WERI-Rb-1 (cell line): Measurements from ENCODE around the gene GRIK4.

ENCODE experiments used
- DNase-seq: peaks from one replicate; pipeline ENCODE4 v3.0.0-alpha.2; 2020
- H3K27ac ChIP-seq: fragments of 250-450 bp; sonication (Bioruptor Pico); 2 replicates; pipeline ENCODE4 v1.5.1; 2020; ENCODE audit warnings: mild to moderate bottlenecking, moderate library complexity
- H3K27me3 ChIP-seq: fragments of 250-450 bp; sonication (Bioruptor Pico); 2 replicates; pipeline ENCODE4 v1.5.1; 2021; ENCODE audit warnings: mild to moderate bottlenecking, low read depth, moderate library complexity; ENCODE audit not compliant: insufficient read depth, severe bottlenecking
- H3K36me3 ChIP-seq: fragments of 250-450 bp; sonication (Bioruptor Pico); 2 replicates; pipeline ENCODE4 v1.5.1; 2020; ENCODE audit warnings: mild to moderate bottlenecking, moderate library complexity
- H3K4me3 ChIP-seq: 2 replicates; pipeline ENCODE4 v1.5.1; 2011; ENCODE audit warnings: low read depth, mild to moderate bottlenecking, control low read depth, low read length
- H3K9me3 ChIP-seq: fragments of 250-450 bp; sonication (Bioruptor Pico); 2 replicates; pipeline ENCODE4 v1.5.1; 2021; ENCODE audit warnings: mild to moderate bottlenecking, moderate library complexity; ENCODE audit not compliant: severe bottlenecking
- CTCF ChIP-seq: IDR thresholded peaks from 2 replicates; pipeline ENCODE4 v1.5.1; 2011; ENCODE audit warnings: low read depth, mild to moderate bottlenecking, control low read depth, inconsistent platforms, low read length

GRIK4 gene

GRCh38 chr11:120867531-120867930, 356.0 kb downstream of the GRIK4 start:
- Histone ChIP-seq H3K27me3 (no peaks in the 10 kb centered on the region), H3K4me3 (no peak overlapping the region), H3K27ac (no peak overlapping the region), H3K9me3 (no peaks in the 10 kb centered on the region), H3K36me3 (no peaks in the 10 kb centered on the region; the same call in 1 of the 2 replicates)
- TF ChIP-seq CTCF, result no peak
- DNase-seq, result no peak

DNA sequence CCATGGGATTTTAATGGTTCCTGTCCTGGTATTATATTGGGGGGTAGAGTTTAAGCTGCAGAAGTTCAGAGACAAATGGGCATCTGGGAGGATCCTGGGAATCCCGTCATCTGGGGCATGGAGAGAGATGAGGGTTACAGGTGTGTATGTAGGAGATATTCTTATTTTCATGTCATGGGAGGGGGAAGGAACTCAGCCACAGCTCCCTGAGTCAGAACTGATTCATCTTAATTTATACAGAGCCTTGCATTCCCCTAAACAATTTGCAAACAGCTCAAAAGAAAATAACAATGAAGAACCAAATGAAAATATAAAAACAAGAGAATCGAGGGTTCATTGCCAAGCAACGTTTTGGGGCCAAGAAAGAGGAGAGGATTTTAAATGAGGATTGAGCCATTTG, 356.4 kb downstream of the GRIK4 start:
- no peak overlapping the region for H3K4me3 ChIP-seq
- no peaks in the 10 kb centered on the region for H3K27me3 ChIP-seq
- TF ChIP-seq CTCF, result no peak
- H3K9me3 ChIP-seq, result no peaks in the 10 kb centered on the region
- no peak for DNase-seq
- H3K36me3 ChIP-seq, result no peaks in the 10 kb centered on the region; the same call in 1 of the 2 replicates
- H3K27ac ChIP-seq, result no peak overlapping the region

GRCh38 chr11:120869097-120869496, 357.5 kb downstream of the GRIK4 start:
- DNase-seq, result no peak
- no peak overlapping the region for H3K27ac ChIP-seq
- no peaks in the 10 kb centered on the region for H3K36me3 ChIP-seq
- no peaks in the 10 kb centered on the region for H3K9me3 ChIP-seq
- no peak for TF ChIP-seq CTCF
- H3K4me3 ChIP-seq, result no peak overlapping the region
- H3K27me3 ChIP-seq, result no peaks in the 10 kb centered on the region

- DNase-seq, result no peak
- no peaks in the 10 kb centered on the region for H3K27me3 ChIP-seq
- no peaks in the 10 kb centered on the region for H3K36me3 ChIP-seq
- no peak overlapping the region for H3K27ac ChIP-seq
- no peak for TF ChIP-seq CTCF
- H3K4me3 ChIP-seq, result no peak overlapping the region
- no peaks in the 10 kb centered on the region for H3K9me3 ChIP-seq
These were observed 358.0 kb downstream of the GRIK4 start for GRCh38 chr11:120869516-120870011.

GRCh38 chr11:120871194-120871593, 359.6 kb downstream of the GRIK4 start:
- TF ChIP-seq CTCF, result no peak
- Histone ChIP-seq H3K27me3 (no peaks in the 10 kb centered on the region), H3K9me3 (no peaks in the 10 kb centered on the region), H3K36me3 (peaks cover 4% of the 10 kb centered on the region; the same call in 1 of the 2 replicates), H3K27ac (no peak overlapping the region), H3K4me3 (no peak overlapping the region)
- DNase-seq, result no peak

DNA sequence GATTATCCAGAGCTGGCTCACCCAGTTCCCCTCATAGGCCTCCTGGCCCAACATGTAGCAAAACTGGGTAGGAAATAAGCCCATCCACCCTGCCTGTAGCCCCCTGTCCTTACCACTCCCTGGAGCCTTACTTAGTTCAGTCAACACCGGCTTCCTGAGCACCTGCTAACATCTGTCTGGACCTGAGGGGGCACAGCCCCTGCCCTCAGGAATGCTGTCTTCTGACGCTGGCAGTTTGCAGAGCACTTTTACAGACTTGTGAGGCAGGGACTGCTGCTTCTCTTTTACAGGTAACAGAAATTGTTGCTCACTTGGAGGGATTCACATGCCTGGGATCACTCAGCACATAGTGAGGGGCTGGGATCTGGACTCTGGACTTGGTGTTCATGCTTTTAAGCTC, 360.4 kb downstream of the GRIK4 start:
- no peak overlapping the region for H3K27ac ChIP-seq
- no peaks in the 10 kb centered on the region for H3K27me3 ChIP-seq
- no peaks in the 10 kb centered on the region for H3K9me3 ChIP-seq
- no peak for DNase-seq
- H3K36me3 ChIP-seq, result peaks cover 4% of the 10 kb centered on the region; the same call in 1 of the 2 replicates
- no peak for TF ChIP-seq CTCF
- no peak overlapping the region for H3K4me3 ChIP-seq
